Measurements from ENCODE around the gene RTRAF.

Gene RTRAF

GRCh38 chr14:51977075-51977474 is 12.3 kb upstream of the RTRAF start:
- Mint-ChIP-seq H3K4me3 (no peak overlapping the region), H3K27ac (no peak overlapping the region), H3K36me3 (no peaks in the 10 kb centered on the region), H3K27me3 (no peaks in the 10 kb centered on the region), H3K4me1 (no peaks in the 10 kb centered on the region), H3K9me3 (no peaks in the 10 kb centered on the region)
- no peak for ATAC-seq

DNA sequence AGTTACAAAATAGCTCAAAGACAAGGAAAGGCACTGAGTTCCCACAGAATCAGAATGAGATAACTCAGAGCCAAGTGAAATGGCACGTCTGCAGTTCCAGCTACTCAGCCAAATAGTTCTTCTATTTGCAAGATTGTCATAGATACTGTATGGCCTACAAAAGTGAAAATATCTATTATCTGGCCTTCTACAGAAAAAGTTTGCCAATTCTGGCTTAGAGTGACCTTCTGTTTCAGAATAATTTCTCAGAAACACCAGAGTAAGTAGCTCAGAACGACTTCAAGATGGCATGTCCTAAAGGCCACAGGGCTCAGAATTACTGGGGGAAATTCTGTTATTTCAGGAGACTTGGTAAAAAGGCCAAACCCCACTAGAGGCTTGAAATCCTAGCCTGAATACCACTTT is 10.7 kb upstream of the RTRAF start:
- Mint-ChIP-seq H3K9me3 (no peaks in the 10 kb centered on the region), H3K27me3 (no peaks in the 10 kb centered on the region), H3K4me3 (no peak overlapping the region), H3K27ac (no peak overlapping the region), H3K4me1 (no peaks in the 10 kb centered on the region), H3K36me3 (no peaks in the 10 kb centered on the region)
- no peak for ATAC-seq

- Mint-ChIP-seq H3K36me3 (no peaks in the 10 kb centered on the region), H3K27me3 (no peaks in the 10 kb centered on the region), H3K27ac (no peak overlapping the region), H3K9me3 (no peaks in the 10 kb centered on the region), H3K4me3 (no peak overlapping the region), H3K4me1 (no peaks in the 10 kb centered on the region)
- peak; percentile 58 for ATAC-seq
These were observed 10.1 kb upstream of the RTRAF start for GRCh38 chr14:51979088-51979709.

- Mint-ChIP-seq H3K4me1 (no peaks in the 10 kb centered on the region), H3K4me3 (no peak overlapping the region), H3K27ac (no peak overlapping the region), H3K27me3 (no peaks in the 10 kb centered on the region), H3K36me3 (no peaks in the 10 kb centered on the region), H3K9me3 (no peaks in the 10 kb centered on the region)
- ATAC-seq = peak; percentile 41
These were observed 8.0 kb upstream of the RTRAF start for GRCh38 chr14:51981218-51981854.

DNA sequence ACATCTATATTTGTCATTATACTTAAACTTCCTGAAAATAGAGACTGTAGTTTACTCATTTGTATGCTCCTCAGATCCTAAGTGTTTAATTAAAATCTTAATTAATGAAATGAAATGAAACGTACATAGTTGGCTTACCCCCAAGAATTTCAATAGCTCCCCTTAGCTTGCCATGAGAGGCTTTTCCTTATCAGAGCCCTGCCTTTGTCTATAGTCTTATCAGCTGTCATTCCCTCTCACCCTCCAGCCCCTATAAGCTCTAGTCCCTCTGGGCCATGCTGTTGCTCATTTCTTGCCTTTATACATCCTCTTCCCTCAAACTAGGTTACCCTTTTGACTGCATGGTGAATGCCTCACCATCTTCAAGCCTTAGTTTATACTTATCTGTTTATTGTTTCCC is 1.1 kb upstream of the RTRAF start:
- no peaks in the 10 kb centered on the region for H3K27me3 Mint-ChIP-seq
- peaks cover 17% of the 10 kb centered on the region for H3K4me1 Mint-ChIP-seq
- H3K27ac Mint-ChIP-seq = peak overlapping the region; percentile 89
- H3K4me3 Mint-ChIP-seq = peak overlapping the region; percentile 98
- no peaks in the 10 kb centered on the region for H3K9me3 Mint-ChIP-seq
- no peak for ATAC-seq
- no peaks in the 10 kb centered on the region for H3K36me3 Mint-ChIP-seq

- Mint-ChIP-seq H3K4me3 (peak overlapping the region; percentile 98), H3K27ac (peak overlapping the region; percentile 89), H3K27me3 (no peaks in the 10 kb centered on the region), H3K9me3 (no peaks in the 10 kb centered on the region), H3K36me3 (peaks cover 21% of the 10 kb centered on the region), H3K4me1 (peaks cover 34% of the 10 kb centered on the region)
- ATAC-seq = no peak
These were observed 1.1 kb downstream of the RTRAF start for GRCh38 chr14:51990488-51990887.

DNA sequence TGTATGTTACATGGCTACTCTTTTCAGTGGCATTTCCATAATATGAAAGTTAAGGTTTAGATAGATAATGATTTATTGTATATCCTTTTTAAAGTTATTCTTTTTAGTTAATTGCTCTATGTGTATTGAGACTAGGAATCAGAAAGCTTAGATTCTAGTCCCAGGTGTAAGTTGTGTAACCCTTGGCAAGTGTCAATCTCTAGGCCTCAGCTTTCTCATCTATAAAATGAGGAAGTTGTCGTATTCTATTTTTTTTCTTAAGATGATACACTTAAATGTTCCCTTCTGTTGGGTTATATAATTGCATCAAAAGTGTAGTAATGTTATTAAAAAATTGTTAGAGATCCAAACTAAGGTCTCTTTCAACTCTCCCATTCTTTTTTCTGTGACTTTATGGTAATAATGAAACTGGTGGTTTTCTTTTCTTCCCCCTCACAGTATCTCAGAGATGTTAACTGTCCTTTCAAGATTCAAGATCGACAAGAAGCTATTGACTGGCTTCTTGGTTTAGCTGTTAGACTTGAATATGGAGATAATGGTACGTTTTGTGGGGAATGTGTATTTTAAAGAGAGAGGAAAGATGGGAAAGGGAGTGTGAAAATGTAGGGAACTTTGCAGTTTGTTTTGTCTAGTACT is 4.1 kb downstream of the RTRAF start:
- Mint-ChIP-seq H3K9me3 (no peaks in the 10 kb centered on the region), H3K4me1 (peaks cover 38% of the 10 kb centered on the region), H3K27me3 (no peaks in the 10 kb centered on the region), H3K4me3 (no peak overlapping the region), H3K36me3 (peaks cover 34% of the 10 kb centered on the region), H3K27ac (no peak overlapping the region)
- ATAC-seq = no peak

DNA sequence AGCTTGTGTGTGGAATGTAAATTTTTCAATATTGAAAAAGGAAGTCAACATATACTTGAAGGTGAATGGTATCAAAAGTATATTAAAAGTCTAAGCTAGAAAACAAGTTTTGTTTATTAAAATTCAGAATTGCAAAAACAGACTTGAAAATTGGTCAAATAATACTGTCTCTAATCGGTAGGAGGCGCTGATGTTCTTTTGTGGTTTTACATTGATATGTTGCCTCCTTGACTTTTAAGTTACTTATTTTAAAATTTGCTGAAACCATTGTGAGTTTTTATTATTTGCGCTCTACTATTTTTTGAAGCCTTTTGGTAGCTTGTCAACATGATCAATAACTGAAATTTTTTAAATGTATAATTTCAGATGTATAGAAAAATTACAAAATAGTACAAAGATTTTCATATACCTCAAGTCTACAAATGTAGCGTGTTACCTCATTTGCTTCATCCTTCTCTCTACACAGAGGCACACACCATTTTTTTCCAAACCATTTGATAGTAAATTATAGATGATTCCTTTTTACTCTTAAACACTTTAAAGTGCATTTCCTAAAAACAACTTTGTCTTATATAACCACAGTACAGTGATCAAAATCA is 6.9 kb downstream of the RTRAF start:
- Mint-ChIP-seq H3K4me3 (no peak overlapping the region), H3K36me3 (peaks cover 42% of the 10 kb centered on the region), H3K27ac (no peak overlapping the region), H3K4me1 (peaks cover 25% of the 10 kb centered on the region), H3K9me3 (no peaks in the 10 kb centered on the region), H3K27me3 (no peaks in the 10 kb centered on the region)
- ATAC-seq = no peak

- Mint-ChIP-seq H3K27ac (no peak overlapping the region), H3K36me3 (peaks cover 53% of the 10 kb centered on the region), H3K4me3 (no peak overlapping the region), H3K27me3 (no peaks in the 10 kb centered on the region), H3K9me3 (no peaks in the 10 kb centered on the region), H3K4me1 (peaks cover 23% of the 10 kb centered on the region)
- ATAC-seq = no peak
These were observed 9.0 kb downstream of the RTRAF start for GRCh38 chr14:51998348-51998747.

DNA sequence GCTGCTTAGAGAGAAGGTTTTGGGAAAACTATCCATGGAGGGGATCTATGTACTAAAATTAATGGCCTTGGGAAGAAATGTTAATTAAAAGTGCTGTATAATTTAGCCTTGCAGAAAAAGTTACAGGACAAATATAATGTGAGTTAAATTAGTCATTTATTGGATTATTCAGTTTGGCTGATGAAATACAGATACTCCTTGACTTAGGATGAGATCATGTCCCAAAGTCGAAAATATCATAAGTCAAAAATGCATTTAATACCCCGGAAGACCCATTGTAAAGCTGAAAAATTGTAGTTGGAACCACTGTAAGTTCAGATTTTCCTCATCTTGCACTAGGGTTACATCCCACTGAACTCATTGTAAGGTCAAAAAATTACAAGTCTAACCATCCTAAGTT is 9.7 kb downstream of the RTRAF start:
- no peak overlapping the region for H3K27ac Mint-ChIP-seq
- H3K9me3 Mint-ChIP-seq = no peaks in the 10 kb centered on the region
- peaks cover 50% of the 10 kb centered on the region for H3K36me3 Mint-ChIP-seq
- H3K27me3 Mint-ChIP-seq = no peaks in the 10 kb centered on the region
- H3K4me1 Mint-ChIP-seq = peaks cover 17% of the 10 kb centered on the region
- no peak for ATAC-seq
- no peak overlapping the region for H3K4me3 Mint-ChIP-seq

DNA sequence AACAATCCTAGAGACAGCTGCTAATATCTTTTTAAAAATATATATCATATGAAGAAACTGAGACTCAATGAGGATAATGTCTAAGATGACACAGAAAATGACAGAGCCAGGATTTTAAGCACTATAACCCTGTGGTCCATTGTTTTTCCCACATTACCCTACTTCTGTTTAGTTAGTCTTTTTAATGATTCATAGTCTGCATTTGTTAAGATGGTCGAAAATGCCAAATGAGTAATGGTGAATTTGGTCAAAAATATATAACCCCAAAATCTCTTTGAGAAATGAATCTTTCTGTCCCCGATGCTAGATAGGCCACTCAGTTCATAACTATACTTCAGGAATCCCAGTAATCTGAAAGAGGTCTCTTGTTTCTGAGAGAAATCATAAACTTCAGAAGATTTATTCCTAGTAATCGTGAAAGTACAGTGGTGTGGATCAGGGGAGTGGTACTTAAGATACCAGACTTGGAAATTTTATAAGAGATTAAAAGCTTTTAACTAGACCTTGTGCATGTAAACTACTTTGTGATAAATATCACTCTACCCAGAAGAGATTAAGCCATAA is 10.8 kb downstream of the RTRAF start:
- peaks cover 7% of the 10 kb centered on the region for H3K4me1 Mint-ChIP-seq
- no peaks in the 10 kb centered on the region for H3K27me3 Mint-ChIP-seq
- ATAC-seq = no peak
- H3K36me3 Mint-ChIP-seq = peaks cover 44% of the 10 kb centered on the region
- no peaks in the 10 kb centered on the region for H3K9me3 Mint-ChIP-seq
- H3K4me3 Mint-ChIP-seq = no peak overlapping the region
- no peak overlapping the region for H3K27ac Mint-ChIP-seq

- Mint-ChIP-seq H3K4me3 (no peak overlapping the region), H3K36me3 (peaks cover 44% of the 10 kb centered on the region), H3K27me3 (no peaks in the 10 kb centered on the region)
These were observed 11.3 kb downstream of the RTRAF start for GRCh38 chr14:52000696-52001095.

DNA sequence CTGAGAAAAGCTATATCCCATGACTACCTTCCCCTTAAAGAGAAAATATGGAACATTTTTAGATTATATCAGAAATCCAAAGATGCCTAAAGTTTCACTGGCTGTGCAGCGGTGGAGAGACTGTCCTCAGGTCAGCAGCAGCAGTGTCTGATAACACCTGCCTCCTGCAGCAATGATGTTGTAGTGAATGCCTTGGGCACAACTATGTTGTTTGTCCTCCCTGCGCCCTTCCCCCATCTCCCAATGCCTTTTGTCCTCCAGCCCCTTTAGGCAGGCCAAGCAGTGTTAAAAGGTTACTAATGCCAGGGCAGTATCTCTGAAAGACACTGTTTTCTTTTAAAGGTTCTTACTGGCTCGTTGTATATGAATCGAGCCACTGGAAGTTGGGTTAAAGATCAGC is 13.2 kb downstream of the RTRAF start:
- H3K4me3 Mint-ChIP-seq = no peak overlapping the region
- H3K27me3 Mint-ChIP-seq = no peaks in the 10 kb centered on the region
- no peak overlapping the region for H3K27ac Mint-ChIP-seq
- peaks cover 44% of the 10 kb centered on the region for H3K36me3 Mint-ChIP-seq
- H3K9me3 Mint-ChIP-seq = no peaks in the 10 kb centered on the region
- ATAC-seq = no peak
- H3K4me1 Mint-ChIP-seq = no peaks in the 10 kb centered on the region

More at GRCh38 chr14:52000696-52001095, 11.3 kb downstream of the RTRAF start:
- H3K4me1 Mint-ChIP-seq = peaks cover 7% of the 10 kb centered on the region
- ATAC-seq = no peak
- H3K27ac Mint-ChIP-seq = no peak overlapping the region
- H3K9me3 Mint-ChIP-seq = no peaks in the 10 kb centered on the region

GRCh38 chr14:52003324-52003723 is 14.0 kb downstream of the RTRAF start:
- H3K36me3 Mint-ChIP-seq = peaks cover 52% of the 10 kb centered on the region
- H3K9me3 Mint-ChIP-seq = no peaks in the 10 kb centered on the region
- H3K4me3 Mint-ChIP-seq = no peak overlapping the region
- H3K4me1 Mint-ChIP-seq = no peaks in the 10 kb centered on the region
- ATAC-seq = no peak
- H3K27ac Mint-ChIP-seq = no peak overlapping the region
- H3K27me3 Mint-ChIP-seq = no peaks in the 10 kb centered on the region

GRCh38 chr14:52005625-52006024 is 16.3 kb downstream of the RTRAF start:
- no peaks in the 10 kb centered on the region for H3K27me3 Mint-ChIP-seq
- no peak overlapping the region for H3K27ac Mint-ChIP-seq
- H3K36me3 Mint-ChIP-seq = peaks cover 65% of the 10 kb centered on the region
- H3K4me3 Mint-ChIP-seq = no peak overlapping the region
- no peak for ATAC-seq
- no peaks in the 10 kb centered on the region for H3K9me3 Mint-ChIP-seq
- no peaks in the 10 kb centered on the region for H3K4me1 Mint-ChIP-seq

All from stimulated activated memory B cell treated with anti-CD40 and anti-IgM and Interleukin-4, amounts not matched to agents 10 μg/mL and 1 μg/mL and 100 μg/mL, for 72 hours (primary cell).